Activated T-cell treated with anti-CD3 and anti-CD28 coated beads, Interleukin-2, amount 50 U/mL, for 24 hours (primary cell): ENCODE data around the gene SIPA1L2.

Experiments used
- DNase-seq: peaks from one replicate; pipeline ENCODE4 v3.0.0-alpha.2; 2020
- H3K27ac Mint-ChIP-seq: 2 replicates; pipeline ENCODE4 v1.8.0; 2020; ENCODE audit warnings: mild to moderate bottlenecking, mixed read lengths
- H3K27me3 Mint-ChIP-seq: 2 replicates; pipeline ENCODE4 v1.8.0; 2020; ENCODE audit warnings: mixed read lengths
- H3K36me3 Mint-ChIP-seq: 2 replicates; pipeline ENCODE4 v1.8.0; 2020; ENCODE audit warnings: low read depth, mixed read lengths
- H3K4me1 Mint-ChIP-seq: 2 replicates; pipeline ENCODE4 v1.8.0; 2020; ENCODE audit warnings: low read depth, mixed read lengths
- H3K4me3 Mint-ChIP-seq: 2 replicates; pipeline ENCODE4 v1.8.0; 2020; ENCODE audit warnings: mild to moderate bottlenecking, moderate library complexity, mixed read lengths
- H3K9me3 Mint-ChIP-seq: 2 replicates; pipeline ENCODE4 v1.8.0; 2020; ENCODE audit warnings: mixed read lengths

Gene SIPA1L2

GRCh38 chr1:232630047-232630893, at the start of gene SIPA1L2:
Gene SIPA1L2, minus strand, starts transcription at chr1:232630133. Its CDS starts 114,794 bp downstream, at chr1:232515339.
- Mint-ChIP-seq H3K27ac (peak within 1 kb of the TSS; percentile 84), H3K4me1 (peaks cover 32% of the 10 kb centered on the region), H3K9me3 (no peaks in the 10 kb centered on the region), H3K27me3 (peaks cover 35% of the 10 kb centered on the region), H3K4me3 (peak within 1 kb of the TSS; percentile 86), H3K36me3 (peaks cover 2% of the 10 kb centered on the region)
- peak; percentile 95 for DNase-seq

DNA sequence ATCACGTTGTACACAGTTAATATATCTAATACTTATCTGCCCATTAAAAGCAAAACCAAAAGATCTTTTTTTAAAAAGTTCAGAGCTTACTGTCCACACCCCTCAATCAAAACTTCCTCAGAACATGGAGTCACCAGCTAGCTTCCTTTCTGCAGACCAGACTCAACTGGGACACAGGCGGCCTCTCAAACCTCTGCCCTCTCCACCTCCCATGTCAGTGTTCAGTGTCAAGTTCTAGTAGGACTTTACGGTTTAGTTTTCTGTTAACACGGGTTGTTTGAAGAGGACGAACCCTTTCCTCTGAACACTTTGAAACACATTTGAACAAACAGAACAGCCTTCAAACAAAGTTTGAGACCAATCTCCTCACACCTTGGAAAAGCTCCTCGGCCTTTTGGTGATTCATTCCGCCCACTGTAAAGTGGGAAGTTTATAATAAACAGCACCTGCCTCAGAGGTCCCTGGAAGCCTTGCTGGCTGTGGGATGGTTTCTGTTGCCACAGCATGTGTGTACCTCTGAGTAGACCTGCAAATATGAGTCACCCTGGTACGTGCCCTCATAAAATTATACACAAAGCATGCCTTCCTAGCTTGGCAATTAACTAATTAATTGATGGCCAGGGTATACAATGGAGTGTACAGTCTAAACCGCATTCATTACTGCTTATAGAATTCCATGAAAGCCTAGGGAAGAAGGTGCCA, 48.4 kb upstream of the SIPA1L2 start:
- Mint-ChIP-seq H3K27me3 (peaks cover 7% of the 10 kb centered on the region), H3K27ac (no peak overlapping the region), H3K36me3 (no peaks in the 10 kb centered on the region), H3K4me1 (no peaks in the 10 kb centered on the region), H3K4me3 (no peak overlapping the region), H3K9me3 (no peaks in the 10 kb centered on the region)
- no peak for DNase-seq

DNA sequence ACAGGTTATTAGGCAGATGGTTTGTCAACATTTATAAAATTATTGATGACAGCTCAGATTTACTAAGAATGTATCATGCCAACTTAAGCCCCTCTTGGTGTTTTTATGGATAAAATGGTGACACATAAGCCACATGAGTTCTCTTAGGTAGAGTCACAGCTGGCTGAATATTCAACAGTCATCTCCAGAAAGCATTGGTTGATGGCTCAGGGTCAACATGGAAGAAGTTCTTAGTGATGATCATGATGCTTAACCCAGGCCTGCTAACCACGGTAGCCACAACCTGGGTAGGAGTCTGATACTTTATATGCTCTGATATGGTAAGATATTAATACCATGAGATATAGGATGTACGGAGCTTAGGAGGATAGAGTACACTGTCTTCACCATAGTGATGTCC, 46.4 kb upstream of the SIPA1L2 start:
- no peaks in the 10 kb centered on the region for H3K4me1 Mint-ChIP-seq
- no peaks in the 10 kb centered on the region for H3K9me3 Mint-ChIP-seq
- H3K27me3 Mint-ChIP-seq, result peaks cover 13% of the 10 kb centered on the region
- H3K27ac Mint-ChIP-seq, result no peak overlapping the region
- no peak for DNase-seq
- H3K4me3 Mint-ChIP-seq, result no peak overlapping the region
- H3K36me3 Mint-ChIP-seq, result no peaks in the 10 kb centered on the region

- Mint-ChIP-seq H3K27me3 (peaks cover 13% of the 10 kb centered on the region), H3K9me3 (no peaks in the 10 kb centered on the region), H3K36me3 (no peaks in the 10 kb centered on the region), H3K27ac (no peak overlapping the region), H3K4me1 (no peaks in the 10 kb centered on the region), H3K4me3 (no peak overlapping the region)
- no peak for DNase-seq
Measured at GRCh38 chr1:232675898-232676297, 46.0 kb upstream of the SIPA1L2 start.

DNA sequence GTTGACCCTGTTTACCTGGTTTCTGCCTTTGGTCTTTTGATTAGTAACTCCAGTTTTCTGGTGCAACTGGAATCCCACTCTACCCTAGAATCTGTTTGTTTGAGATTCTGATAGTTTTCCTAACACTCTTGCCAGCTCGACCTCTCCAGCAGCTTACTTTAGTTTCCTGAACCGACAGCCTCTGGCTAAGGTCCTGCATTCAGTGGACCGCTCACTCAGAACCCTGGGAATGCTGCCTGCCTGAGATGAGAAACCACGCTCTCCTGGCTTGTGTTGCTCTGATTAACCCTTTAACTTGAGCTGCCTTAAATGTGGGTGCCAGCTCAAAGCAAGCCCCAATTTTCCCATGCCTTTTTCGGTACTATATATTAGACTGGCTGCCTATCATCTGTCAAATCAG, 45.3 kb upstream of the SIPA1L2 start:
- Mint-ChIP-seq H3K9me3 (no peaks in the 10 kb centered on the region), H3K4me3 (no peak overlapping the region), H3K27ac (no peak overlapping the region), H3K4me1 (no peaks in the 10 kb centered on the region), H3K27me3 (peaks cover 16% of the 10 kb centered on the region), H3K36me3 (no peaks in the 10 kb centered on the region)
- no peak for DNase-seq

- Mint-ChIP-seq H3K4me1 (no peaks in the 10 kb centered on the region), H3K9me3 (no peaks in the 10 kb centered on the region), H3K27me3 (peaks cover 20% of the 10 kb centered on the region), H3K36me3 (no peaks in the 10 kb centered on the region), H3K4me3 (no peak overlapping the region), H3K27ac (no peak overlapping the region)
- DNase-seq, result no peak
Measured at GRCh38 chr1:232673256-232673655, 43.3 kb upstream of the SIPA1L2 start.

GRCh38 chr1:232669981-232670747, 40.2 kb upstream of the SIPA1L2 start:
- Mint-ChIP-seq H3K27ac (no peak overlapping the region), H3K27me3 (peaks cover 15% of the 10 kb centered on the region), H3K36me3 (no peaks in the 10 kb centered on the region), H3K4me1 (peaks cover 11% of the 10 kb centered on the region), H3K4me3 (no peak overlapping the region), H3K9me3 (no peaks in the 10 kb centered on the region)
- DNase-seq, result no peak

- DNase-seq, result no peak
- Mint-ChIP-seq H3K4me3 (no peak overlapping the region), H3K9me3 (no peaks in the 10 kb centered on the region), H3K27me3 (peaks cover 13% of the 10 kb centered on the region), H3K36me3 (no peaks in the 10 kb centered on the region), H3K4me1 (peaks cover 11% of the 10 kb centered on the region), H3K27ac (no peak overlapping the region)
Measured at GRCh38 chr1:232667778-232668165, 37.8 kb upstream of the SIPA1L2 start.

- no peaks in the 10 kb centered on the region for H3K9me3 Mint-ChIP-seq
- no peak for DNase-seq
- no peak overlapping the region for H3K4me3 Mint-ChIP-seq
- no peak overlapping the region for H3K27ac Mint-ChIP-seq
- H3K27me3 Mint-ChIP-seq, result peaks cover 11% of the 10 kb centered on the region
- H3K4me1 Mint-ChIP-seq, result peaks cover 11% of the 10 kb centered on the region
- H3K36me3 Mint-ChIP-seq, result no peaks in the 10 kb centered on the region
Measured at GRCh38 chr1:232667094-232667777, 37.3 kb upstream of the SIPA1L2 start.

- Mint-ChIP-seq H3K9me3 (no peaks in the 10 kb centered on the region), H3K4me3 (no peak overlapping the region), H3K27ac (no peak overlapping the region), H3K36me3 (no peaks in the 10 kb centered on the region), H3K4me1 (peaks cover 11% of the 10 kb centered on the region), H3K27me3 (peaks cover 7% of the 10 kb centered on the region)
- no peak for DNase-seq
Measured at GRCh38 chr1:232664844-232665777, 35.2 kb upstream of the SIPA1L2 start.

DNA sequence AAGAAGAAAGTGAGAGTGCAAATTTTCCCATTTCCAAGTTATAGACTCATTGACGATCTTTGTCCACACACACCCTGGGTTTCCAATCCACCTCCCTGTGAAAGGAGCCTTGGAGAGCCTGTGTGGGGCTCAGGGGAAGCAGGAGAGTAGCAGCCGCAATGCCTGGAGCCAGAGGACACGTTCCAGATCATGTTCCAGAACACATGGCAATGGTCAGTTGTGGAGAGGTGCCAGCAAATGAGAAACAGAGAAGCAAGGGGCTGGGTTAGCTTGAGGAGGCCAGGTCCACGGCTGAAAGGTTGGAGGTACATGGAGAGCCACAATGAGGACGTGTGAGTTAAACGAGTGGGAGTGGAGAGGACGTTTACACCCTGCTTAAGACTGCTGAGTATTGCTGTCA, 33.0 kb upstream of the SIPA1L2 start:
- H3K27me3 Mint-ChIP-seq, result peaks cover 9% of the 10 kb centered on the region
- H3K36me3 Mint-ChIP-seq, result no peaks in the 10 kb centered on the region
- no peak overlapping the region for H3K4me3 Mint-ChIP-seq
- H3K9me3 Mint-ChIP-seq, result no peaks in the 10 kb centered on the region
- no peak for DNase-seq
- H3K4me1 Mint-ChIP-seq, result peaks cover 9% of the 10 kb centered on the region
- no peak overlapping the region for H3K27ac Mint-ChIP-seq

- Mint-ChIP-seq H3K4me3 (no peak overlapping the region), H3K36me3 (no peaks in the 10 kb centered on the region), H3K9me3 (no peaks in the 10 kb centered on the region), H3K27ac (no peak overlapping the region), H3K4me1 (peaks cover 5% of the 10 kb centered on the region), H3K27me3 (peaks cover 28% of the 10 kb centered on the region)
- DNase-seq, result no peak
Measured at GRCh38 chr1:232658386-232658785, 28.5 kb upstream of the SIPA1L2 start.

GRCh38 chr1:232657426-232658005, 27.6 kb upstream of the SIPA1L2 start:
- Mint-ChIP-seq H3K36me3 (no peaks in the 10 kb centered on the region), H3K27me3 (peaks cover 28% of the 10 kb centered on the region), H3K4me1 (peaks cover 5% of the 10 kb centered on the region), H3K27ac (no peak overlapping the region), H3K4me3 (no peak overlapping the region), H3K9me3 (no peaks in the 10 kb centered on the region)
- no peak for DNase-seq
